NCI-H345 (cell line): Measurements from ENCODE around the gene SERPINA7.
"Not testable (repeated sequence)": the region's sequence is repeated elsewhere in the genome, so short reads cannot be mapped to it uniquely, and the experiment has no call there.

Experiments used
- DNase-seq: peaks from one replicate; lab custom pipeline; 2025; lab: John Stamatoyannopoulos, UW

The SERPINA7 gene, protein sequence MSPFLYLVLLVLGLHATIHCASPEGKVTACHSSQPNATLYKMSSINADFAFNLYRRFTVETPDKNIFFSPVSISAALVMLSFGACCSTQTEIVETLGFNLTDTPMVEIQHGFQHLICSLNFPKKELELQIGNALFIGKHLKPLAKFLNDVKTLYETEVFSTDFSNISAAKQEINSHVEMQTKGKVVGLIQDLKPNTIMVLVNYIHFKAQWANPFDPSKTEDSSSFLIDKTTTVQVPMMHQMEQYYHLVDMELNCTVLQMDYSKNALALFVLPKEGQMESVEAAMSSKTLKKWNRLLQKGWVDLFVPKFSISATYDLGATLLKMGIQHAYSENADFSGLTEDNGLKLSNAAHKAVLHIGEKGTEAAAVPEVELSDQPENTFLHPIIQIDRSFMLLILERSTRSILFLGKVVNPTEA

DNA sequence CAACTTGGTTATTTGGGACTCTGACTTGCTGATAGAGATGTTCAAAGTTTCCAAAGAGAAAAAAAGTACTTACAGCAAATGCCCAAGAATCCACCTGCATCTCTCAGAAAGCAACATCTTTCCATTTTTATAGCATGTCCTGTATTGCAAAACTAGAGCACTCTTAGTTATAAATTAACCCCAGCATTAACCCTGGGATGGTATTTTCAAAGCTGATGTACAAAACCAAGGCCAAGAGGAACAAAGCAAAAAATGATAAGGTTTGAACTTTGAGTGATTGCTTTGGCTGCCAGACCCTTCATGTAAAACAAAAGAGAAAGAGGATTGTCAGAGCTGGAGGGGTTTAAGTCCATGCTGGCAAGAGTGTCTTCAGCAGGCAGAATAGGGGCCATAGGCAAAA, at the start of gene SERPINA7:
Gene SERPINA7 (minus strand): TSS at position 103 of the 400 bp plus-strand sequence. CDS start 1,669 bp downstream, outside the sequence.
- no peak for DNase-seq

DNA sequence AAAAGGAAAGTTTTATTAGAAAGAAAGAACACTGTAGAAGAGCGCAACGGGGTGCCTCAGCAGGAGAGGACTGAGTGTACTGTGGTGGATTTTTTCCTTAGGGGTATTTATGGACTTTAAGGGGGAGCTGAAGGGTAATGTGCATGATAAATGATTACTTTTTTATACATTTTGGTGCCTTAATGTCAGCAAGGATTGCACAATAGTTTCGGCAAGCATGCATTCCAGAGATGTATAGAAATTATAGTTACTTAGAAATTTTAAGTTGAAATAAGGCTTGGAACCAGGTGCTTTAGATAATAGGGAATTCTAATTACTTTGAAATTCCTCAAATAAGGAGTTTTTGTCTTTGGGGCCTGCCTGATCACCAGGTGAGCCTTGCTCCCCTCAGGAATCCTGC, 30.5 kb upstream of the SERPINA7 start:
- no peak for DNase-seq

DNA sequence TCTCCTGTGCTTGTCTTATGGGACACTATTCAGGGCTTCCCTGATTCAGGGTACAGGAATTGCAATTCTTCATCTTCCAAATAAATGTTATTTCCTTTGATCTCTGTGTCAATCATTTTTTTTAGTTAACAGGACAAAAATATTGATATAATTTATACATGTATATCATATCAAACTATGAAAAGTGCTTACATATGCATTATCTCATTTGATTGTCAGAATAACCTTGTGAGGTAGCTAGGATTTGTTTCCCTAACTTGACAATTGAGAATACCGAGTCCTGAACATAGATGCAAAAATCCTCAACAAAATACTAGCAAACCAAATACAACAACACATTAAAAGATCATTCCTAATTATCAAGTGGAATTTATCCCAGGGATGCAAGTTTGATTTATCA, 11.5 kb upstream of the SERPINA7 start:
- no peak for DNase-seq

DNA sequence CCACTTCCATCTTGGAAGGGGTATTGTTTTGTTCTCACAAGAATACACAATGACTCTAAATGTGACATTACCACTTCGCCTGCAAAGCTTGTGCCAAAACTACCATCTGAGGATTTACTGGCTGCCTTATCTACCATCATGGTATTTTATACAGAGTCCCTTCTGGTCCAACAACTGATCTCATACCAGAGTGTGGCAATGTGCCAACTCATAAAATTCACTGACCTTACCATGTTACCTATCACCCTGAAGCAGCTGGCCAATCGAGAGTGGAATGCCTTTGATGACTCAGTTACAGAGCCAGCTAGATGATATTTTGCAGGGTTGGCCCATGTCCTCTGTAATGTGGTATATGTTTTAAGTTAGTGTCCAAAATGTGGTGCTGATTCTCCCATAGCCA, 3.8 kb upstream of the SERPINA7 start:
- DNase-seq = no peak

DNA sequence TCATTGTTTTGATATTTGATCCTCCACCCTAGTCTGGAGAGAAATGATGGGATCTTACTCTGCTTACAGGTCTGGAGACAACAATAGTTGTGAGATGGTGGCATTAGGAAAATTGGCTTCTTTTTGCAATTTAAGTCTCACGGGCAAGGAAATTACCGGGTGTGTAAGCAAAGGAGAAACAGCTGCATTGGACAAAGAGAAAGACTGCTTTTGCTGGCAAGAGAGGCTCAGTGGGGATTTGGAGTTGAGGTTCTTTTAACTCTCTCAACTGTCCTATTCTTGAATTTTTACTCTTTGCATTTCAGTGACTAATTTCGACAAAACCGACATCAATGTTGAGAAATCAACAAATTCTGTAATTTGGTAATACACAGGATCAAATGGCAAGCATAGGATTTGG, 2.3 kb upstream of the SERPINA7 start:
- DNase-seq = no peak

DNA sequence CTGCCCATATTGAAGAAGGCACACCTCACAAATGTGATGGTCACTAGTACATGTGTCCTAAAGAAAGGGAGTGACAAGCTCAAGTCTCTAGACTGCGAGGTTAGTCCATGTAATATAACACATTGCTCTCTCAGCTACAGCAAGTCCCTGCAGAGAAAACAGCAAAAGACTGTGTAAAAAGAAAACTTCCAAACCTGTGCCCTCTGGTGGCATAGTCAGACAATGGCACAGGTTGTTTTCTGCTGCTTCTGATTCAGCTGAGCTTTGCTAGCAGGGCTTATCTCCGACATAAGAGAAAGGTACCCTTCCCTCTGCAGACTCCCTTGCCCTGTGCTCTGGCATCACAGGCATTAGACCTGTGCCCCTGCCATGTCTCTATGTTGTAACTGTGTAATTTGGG, 1.4 kb upstream of the SERPINA7 start:
- no peak for DNase-seq

DNA sequence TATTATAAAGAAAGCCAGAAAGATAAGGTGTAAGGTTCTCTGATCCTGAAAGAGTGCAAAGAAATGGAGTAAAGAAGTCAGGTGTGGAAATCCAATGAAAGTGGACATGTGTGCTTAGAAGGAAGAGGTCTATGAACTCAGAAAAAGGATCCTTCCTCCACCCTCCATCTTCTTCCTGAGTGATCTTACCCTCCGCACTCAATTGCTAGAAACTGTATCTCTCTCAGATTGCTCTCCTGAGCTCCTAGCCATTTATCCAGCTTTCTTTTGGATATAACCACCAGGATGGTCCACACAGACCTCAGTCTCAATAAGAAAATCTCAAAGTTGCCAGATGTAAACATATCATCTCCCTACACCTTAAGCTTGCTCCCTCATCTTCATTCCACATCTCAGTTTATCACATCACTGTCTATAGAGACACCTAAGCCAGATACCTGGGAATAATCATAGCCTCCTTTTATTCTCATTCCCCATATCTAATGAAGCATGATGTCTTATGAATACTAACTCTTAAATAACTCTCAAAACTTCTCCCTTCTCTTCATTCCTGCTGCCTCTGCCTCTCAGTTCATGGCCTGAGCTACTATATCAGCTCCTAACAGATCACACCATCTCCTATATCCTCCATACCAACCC, 573 bp downstream of the SERPINA7 start:
- no peak for DNase-seq

DNA sequence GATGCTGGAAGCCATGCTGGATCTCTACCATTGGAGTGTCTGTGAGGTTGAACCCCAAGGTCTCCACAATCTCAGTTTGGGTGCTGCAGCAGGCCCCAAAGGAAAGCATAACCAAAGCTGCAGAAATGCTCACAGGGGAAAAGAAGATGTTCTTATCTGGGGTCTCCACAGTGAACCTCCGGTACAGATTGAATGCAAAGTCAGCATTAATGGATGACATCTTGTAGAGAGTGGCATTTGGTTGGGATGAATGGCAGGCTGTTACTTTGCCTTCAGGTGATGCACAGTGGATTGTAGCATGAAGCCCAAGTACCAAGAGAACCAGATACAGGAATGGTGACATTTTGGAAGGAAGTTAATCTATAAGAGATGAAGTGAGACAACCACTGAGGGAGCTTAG, 1.8 kb downstream of the SERPINA7 start:
- no peak for DNase-seq

DNA sequence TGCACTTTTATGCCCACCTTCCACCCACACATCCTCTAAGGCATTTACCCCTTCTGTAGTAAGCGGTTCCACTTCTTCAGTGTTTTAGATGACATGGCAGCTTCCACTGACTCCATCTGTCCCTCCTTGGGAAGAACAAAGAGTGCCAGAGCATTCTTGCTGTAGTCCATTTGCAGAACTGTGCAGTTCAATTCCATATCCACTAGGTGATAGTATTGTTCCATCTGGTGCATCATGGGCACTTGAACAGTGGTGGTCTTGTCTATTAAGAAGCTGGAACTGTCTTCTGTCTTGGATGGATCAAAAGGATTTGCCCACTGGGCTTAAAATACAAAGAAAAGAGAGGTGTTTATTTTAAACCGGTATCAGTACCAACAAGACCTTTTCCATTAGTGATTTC, 3.5 kb downstream of the SERPINA7 start:
- DNase-seq = no peak

DNA sequence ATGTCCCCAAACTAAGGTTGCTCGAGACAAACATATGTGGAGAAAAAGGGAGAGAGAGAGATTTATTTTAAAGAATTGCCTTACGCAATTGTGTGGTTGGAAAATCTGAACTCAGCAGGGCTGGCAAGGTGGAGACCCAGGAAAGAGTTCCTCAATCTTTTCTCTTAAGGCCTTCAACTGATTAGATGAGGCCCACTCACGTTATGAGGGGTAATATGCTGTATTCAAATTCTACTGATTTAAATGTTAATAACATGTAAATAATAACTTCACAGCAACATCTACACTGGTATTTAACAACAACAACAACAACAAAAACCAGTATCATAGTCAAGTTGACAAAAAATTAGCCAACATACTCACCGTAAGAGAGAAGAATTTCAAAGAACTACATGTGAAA, 14.6 kb downstream of the SERPINA7 start:
- no peak for DNase-seq

DNA sequence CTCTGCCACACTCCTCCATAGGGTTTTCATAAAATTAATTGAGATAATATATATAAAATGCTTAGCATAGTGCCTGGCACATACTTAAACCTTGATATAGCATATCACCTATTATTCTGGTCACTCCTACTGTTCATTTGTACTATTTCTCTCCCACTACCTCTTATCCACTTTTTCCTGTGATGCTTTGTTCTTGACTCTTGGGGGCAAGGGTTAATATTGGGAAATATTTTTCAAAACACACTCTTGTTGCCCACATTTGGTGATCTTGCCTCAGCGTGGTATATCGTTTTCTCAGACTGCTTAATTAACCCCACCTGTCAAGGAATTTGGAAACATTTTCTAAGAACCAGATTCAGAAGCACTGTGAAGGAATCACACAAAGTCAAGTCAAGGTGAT, 16.3 kb downstream of the SERPINA7 start:
- no peak for DNase-seq

DNA sequence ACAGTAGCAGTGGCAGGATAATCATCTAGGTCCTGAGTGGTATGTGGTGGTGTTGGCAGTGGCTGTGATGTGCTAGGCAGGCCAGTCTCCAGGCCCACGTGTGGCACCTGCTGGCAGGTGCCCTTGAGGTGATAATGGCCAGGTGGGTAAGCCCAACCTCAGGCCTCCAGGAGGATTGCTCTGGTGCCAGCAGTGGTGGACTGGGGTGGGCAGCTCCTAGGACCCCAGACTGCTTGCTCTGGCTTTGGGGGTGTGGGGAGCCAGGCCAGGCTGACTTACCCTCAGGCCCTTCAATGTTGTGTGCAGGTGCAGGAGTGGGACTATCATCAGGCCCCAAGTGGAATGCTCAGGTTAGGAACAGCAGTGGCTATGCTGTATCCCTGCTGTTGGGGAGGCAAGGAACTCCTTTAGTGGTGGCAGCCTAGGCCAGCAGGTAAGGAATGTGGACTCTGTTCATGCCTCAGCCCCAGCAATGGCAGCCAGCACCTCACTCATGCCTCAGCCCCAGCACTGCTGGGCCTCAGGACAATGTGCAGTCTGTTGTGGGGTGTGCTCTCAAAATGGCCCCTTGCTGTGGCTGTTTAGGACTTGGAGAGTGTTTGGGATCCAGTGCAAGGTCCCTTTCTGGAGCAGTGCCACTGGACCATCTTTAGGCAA, 24.3 kb downstream of the SERPINA7 start:
- DNase-seq = no peak

DNA sequence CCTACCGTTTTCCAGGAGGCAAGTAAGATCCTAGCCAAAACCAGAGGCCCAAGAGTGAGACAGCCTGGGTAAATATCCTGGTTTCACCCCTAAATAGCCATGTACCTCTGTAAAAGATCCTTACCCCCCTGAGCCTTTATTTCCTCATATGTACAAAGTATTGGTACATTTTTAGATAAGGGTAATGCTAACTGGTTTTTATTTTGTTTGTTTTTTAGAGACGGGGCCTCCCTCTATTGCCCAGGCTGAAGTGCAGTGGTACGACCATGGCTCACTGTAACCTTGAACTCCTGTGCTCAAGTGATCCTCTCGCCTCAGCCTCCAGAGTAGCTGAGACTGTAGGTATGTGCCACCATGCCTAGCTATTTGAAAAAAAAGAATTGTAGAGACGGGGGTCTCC, 29.4 kb downstream of the SERPINA7 start:
- DNase-seq = no peak

DNA sequence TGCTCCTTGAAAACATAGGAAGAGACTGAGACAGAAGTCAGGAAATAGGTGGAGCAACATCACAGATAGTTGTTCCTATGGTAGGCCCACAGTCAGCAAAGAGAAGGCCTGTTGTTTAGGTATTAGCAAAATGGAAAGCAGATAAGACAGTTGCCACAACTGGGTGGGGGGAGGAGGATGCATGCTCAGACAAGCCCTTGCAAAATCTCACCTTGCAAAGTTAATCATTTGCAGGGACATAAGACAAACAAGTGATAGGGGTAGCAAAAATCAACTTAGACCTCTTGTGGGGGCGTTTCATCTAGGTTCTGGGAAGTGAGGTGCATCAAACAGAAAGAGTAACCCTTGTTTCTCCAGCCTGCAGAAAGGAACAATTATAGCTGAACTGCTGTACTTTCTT, 30.7 kb downstream of the SERPINA7 start:
- DNase-seq = no peak

DNA sequence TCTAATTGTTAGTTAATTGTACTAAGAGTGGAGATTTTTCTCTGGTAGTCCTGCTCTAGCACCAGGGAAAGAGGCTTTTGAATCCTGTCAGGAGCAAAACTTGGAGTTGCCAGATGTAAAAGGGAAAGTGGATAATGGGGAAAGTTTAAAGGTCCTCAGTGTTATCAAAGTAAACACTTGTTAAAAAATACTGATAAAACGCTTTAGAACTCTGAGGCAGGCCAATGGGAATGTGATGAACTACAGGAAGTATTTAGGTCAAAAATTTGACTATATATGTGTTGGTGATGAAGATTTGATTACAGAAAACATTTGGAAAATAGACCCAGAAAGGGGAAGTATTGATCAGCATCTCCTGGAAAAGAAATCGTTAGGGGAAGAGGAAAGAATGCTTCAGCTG, 32.8 kb downstream of the SERPINA7 start:
- DNase-seq = no peak

DNA sequence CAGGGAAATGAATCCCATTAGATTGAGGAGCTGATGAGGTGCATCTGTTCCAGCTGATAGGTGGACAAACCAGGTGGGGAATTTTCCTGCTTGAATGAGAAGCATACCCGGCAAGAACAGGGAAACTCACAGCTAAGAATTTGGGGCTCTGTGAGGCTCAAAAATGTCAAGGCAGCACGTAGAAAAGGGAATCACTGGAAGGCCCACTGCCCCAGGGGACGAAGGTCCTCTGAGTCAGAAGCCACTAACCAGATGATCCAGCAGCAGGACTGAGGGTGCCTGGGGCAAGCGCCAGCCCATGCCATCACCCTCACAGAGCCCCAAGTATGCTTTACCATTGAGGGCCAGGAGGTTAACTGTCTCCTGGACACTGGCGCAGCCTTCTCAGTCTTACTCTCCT, 37.9 kb downstream of the SERPINA7 start:
- DNase-seq = not testable (repeated sequence)

DNA sequence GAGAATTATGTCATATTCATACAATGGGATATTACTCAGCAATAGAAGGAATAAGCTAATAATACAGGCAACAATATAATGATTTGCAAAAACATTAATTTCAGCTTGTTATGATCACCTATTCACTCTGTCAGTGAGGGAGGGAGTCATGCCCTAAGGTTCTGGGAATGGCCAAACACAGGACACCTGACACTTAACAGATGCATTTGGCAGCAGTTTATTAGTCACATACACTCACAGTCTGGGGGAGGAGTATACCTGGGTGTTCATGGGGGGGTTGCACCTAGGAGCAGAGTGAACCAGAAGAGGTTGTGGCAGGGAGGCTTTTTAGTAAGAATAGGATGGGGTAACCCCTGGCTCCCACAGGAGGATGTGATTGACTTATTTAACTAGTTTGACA, 38.3 kb downstream of the SERPINA7 start:
- DNase-seq = no peak

DNA sequence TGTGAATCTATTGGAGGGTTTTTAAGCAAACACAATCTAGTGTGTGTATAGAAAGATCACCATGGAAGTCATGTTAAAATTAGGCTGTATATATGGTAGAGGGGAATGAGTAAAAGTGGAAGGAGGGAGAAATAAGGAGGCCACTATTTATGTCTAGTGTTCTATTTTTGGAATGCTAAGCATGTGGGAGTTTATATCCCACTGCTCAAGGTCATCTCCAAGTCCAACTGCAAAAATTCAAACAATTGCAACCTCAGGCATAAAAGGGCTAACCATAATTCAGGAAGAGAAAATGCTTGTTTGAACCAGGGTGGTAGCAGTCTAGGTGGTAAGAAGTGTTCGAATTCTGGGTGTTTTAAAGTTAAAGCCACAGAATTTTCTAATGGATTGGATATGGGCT, 39.2 kb downstream of the SERPINA7 start:
- DNase-seq = no peak

DNA sequence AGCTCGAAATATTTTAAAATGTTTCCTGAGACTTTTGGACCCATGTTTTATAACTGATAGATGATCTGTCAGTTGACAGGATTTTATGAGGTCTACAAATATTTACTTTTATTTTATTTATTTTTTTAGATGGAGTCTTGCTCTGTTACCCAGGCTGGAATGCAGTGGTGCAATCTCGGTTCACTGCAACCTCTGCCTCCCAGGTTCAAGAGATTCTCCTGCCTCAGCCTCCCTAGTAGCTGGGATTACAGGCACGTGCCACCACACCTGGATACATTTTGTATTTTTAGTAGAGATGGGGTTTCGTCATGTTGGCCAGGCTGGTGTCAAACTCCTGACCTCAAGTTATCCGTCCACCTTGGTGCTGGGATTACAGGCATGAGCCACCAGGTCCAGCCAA, 50.0 kb downstream of the SERPINA7 start:
- not testable (repeated sequence) for DNase-seq
